Dermis microvascular lymphatic vessel endothelial cell (primary cell): Measurements from ENCODE around the gene ZC3H12A. TPM values are rescaled to one million over a fixed set of nuclear protein-coding genes. Genes with fewer than 3 reads are reported as not detected.
"Not testable (repeated sequence)": the region's sequence is repeated elsewhere in the genome, so short reads cannot be mapped to it uniquely, and the experiment has no call there.

Experiments
- DNase-seq, 2 donors: peaks; one replicate each; pipeline versions ENCODE4 v3.0.0 to v3.0.0-alpha.2; 2010; ENCODE audit warnings: low read depth in 2 of 2
- total RNA-seq: library from RNA; depleted of rRNA; stranded (reverse); fragments of >200 nt; gene quantifications from 2 replicates; pipeline ENCODE4 v1.2.1, GENCODE V29; 2014

ZC3H12A gene
- total RNA-seq, 1 donor from 2014 or later = 1.9 TPM

DNA sequence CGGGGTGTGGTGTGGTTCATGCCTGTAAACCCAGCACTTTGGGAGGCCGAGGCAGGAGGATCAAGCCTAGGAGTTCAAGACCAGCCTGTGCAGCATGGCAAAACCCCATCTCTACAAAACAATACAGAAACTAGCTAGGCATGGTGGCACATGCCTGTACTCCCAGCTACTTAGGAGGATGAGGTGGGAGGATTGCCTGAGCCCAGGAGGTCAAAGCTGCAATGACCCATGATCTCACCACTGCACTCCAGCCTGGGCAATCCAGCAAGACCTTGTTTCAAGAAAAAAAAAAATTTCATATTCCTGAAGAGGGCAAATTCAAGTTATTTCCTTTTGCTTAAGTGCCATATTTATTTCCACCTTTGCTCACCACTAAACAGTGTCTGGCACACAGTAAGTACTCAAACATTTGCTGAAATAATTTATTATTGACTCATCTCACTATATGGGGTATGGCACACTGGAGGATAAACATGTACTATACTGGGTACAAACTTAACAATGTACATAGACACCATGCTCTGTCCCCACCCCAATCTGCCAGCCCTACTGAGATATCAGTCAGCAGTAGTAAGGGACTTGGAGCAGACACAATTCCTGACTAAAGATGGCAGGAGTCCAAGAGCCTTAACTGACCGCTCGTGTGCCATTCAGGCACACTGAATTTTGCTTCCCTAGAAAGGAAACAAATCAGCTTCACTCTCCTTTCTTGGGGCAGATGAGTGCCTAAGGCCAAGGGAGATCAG, 24.7 kb downstream of the ZC3H12A start:
- DNase-seq = peak; percentile 43 to 82

DNA sequence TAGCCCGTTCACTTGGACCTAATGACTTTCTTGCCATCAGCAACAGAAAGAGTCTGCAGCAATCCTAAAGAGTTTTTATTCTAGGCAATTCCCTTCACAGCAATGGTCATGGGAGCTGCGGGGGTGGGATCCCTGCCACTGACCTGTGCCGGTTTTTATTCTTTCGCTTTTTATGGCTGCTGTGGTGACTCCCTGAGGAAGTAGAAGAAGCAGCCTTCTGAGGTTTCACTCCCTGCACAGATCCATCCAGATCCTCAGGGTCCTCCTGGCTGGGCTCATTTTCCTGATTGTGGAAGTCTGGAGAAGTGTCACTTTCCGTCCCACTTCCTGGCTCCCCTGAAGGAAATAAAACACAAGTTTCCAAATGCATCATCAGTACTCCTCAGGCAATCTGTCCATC, 27.3 kb downstream of the ZC3H12A start:
- no peak for DNase-seq

DNA sequence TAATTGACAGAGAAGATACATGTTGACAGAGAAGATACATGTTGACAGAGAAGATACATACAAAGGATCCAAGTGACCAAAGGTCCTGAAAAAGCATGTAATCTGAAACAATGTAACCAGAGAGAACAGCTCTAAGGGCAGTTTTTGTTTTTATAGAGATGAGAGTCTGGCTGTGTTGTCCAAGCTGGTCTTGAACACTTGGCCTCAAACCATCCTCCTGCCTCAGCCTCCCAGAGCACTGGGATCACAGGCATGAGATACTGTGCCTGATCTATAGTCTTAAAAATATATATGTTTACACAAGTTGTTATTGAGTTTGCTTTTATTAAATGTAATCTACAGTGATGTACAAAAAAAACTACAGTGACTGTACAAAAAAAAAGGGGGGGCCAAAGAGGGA, 27.7 kb downstream of the ZC3H12A start:
- no peak for DNase-seq

DNA sequence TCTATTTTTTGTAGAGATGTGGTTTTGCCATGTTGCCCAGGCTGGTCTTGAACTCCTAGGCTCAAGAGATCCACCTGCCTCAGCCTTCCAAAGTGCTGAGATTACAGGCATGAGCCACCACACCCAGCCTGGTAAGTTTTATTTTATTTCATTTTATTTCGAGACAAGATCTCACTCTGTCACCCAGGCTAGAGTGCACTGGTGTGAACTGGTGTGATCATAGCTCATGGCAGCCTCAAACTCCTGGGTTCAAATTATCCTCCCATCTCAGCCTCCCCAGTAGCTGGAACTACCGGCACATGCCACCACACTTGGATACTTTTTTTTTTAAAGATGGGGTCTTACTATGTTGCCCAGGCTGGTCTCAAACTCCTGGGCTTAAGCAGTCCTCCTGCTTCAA, 28.4 kb downstream of the ZC3H12A start:
- DNase-seq = not testable (repeated sequence)

DNA sequence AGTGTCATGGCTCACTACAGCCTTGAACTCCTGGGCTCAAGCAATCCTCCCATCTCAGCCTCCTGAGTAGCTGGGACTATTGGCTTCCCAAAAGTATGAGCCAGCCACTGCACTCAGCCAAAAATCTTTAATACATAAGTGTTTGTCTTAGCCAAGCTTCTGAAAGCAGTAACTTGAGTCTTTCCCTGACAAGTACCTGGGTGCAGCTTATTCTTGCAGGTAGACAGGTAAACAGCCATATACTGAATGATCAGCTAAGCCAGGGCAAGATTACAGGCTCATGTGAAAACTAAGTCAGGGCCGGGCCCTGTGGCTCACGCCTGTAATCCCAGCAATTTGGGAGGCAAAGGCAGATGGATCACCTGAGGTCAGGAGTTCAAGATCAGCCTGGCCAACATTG, 32.4 kb downstream of the ZC3H12A start:
- no peak for DNase-seq

DNA sequence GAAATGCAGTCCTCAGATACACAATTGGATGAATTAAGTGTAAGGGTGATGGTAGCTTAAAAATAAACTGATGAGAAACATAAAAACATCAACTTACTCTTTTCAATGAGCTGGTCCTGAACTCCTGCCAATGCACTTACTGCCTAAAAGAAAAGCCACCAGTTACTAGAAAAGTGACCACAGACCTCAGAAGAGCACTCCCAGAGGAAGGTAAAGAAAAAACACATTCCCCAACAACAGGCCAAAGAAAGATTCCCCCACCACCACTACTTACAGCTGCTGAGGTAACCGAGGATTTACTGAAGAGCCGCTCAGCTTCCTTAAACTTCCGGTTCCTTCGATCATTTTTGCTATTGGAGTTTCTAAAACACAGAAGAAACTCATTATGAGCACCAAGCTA, 34.8 kb downstream of the ZC3H12A start:
- DNase-seq = no peak

DNA sequence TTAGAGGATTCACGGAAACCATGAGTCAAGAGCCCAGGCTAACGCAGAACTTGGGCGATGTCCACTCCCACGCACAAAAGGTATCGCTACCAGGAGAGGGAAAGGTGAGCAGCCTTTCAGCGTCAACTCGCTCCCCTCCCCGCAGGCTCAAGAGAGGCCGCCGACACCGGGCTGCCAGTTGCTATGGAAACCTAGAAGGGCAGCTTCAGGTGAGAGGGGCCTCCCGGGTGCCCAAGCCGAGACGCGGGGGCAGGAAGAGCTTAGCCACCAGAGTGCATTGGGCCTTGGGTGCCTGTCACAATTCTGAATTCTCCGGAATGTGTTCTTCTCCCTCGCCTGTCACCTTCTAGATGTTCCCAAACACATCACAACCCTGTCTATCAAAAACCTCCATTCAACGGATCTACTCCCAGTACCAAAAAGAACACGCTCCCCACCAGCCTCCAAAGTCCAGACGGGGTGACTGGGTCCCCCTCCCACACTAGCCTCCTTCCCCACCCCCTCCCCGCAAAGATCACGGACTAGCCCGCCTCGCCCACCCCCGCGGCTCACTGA, 39.5 kb downstream of the ZC3H12A start:
- peak in 1 of 2 donors; percentile 20 for DNase-seq

DNA sequence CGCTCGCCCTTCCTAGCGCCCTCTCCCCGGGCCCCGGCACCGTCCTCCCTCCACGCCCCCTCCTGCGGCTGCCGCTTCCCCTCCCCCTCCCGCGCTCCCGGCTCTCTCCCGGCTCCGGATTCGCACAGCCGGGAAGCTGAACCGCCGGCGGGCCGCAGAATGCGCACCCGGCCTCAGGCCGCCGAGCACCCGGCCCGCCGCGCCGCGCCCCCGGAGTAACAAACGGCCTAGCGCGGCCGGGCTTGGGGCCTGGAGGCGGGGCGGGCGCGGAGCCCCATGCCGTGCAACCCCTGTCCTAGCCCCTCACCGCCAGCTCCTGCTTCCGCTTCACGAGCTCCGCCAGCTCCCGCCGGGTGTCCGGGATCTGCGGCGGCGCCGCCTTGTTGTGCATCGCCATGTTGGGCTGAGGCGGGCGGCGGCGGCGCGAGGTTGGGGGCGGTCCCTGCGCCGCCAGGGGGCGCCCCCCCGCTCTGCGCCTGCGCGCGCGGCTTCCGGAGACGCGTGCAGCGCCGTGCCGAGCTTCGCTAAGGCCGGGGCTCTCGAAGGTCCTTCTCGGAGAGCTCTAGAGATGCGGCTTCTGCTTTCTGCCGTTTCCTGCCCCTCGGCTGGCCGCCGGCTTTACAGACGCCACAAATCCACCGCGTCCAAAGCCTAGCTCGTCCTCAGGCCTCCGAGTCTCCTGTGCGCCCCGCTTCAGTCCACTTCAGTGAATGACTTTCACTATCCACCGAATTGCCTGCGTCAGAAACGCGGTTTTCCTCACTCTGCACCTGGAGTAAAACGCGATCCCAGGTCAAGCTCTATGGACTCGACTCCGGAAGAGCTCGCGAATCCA, 40.2 kb downstream of the ZC3H12A start, which contains the start of gene MEAF6:
MEAF6 (minus strand) TSS at position 417 of the 835 bp plus-strand sequence; CDS start at position 397, 20 bp downstream.
- DNase-seq = peak; percentile 62 to 82

DNA sequence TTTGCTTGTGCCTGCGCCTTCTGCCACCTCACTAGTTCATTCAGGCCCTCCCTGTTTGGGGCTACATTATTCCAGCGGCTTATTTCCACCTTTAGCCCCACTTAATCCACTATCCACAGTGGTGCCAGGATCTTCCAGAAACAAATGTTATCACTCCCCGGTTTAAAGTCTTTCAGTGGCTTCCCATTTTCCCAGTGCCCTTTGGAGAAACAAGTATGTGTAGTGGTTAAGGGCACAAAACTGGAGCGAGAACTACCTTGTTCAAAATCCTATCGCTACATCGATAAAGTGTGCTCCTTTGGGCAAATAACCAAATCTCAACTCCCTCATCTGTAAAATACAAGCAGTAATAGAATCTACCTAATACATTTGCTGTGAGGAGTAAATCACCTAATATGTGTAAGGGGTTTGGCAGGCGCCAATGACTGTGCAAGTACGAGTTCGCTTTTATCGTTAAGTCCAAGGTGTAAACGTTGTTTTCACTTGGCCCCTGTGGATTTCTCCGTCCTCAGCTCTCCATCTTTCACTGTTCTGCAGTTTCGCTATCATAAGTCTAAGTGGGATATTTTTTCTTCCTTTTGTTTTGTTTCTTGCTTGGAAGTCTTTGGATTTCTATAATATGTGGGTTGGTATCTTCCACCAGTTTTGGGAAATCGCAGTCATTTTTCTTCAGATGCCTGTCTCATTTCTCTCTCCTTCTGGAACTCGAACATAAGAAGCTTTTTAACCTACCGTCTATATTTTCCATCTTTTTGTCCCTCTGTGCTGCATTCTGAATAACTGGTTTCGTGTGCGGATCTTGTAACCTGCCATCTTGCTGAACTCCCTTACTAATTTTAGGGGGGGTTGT, 41.0 kb downstream of the ZC3H12A start:
- no peak for DNase-seq

DNA sequence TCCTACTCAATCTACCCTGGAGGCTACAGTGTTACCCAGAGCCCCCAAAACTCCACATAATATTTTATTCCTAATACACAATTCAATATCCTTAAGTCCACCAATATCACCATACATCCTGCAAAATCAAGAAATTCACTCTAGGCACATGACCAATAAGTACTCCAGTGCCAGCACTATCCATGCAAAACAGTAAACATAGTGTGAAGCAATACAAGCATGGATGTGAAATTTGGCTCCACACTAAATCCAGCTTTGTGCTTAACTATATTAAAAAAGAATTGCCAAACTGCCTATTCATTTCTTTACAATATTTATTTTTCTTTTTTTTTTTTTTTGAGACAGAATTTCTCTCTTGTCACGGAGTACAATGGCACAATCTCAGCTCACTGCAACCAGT, 43.2 kb downstream of the ZC3H12A start:
- DNase-seq = no peak

DNA sequence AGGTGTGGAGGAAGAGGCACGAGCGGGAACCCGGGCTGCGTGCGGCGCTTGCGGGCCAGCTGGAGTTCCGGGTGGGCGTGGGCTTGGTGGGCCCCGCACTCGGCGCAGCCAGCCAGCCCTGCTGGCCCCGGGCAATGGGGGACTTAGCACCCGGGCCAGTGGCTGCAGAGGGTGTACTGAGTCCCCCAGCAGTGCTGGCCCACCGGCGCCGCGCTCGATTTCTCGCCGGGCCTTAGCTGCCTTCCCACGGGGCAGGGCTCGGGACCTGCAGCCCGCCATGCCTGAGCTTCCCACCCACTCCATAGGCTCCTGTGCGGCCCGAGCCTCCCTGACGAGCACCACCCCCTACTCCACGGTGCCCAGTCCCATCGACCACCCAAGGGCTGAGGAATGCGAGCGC, 43.9 kb downstream of the ZC3H12A start:
- DNase-seq = not testable (repeated sequence)

DNA sequence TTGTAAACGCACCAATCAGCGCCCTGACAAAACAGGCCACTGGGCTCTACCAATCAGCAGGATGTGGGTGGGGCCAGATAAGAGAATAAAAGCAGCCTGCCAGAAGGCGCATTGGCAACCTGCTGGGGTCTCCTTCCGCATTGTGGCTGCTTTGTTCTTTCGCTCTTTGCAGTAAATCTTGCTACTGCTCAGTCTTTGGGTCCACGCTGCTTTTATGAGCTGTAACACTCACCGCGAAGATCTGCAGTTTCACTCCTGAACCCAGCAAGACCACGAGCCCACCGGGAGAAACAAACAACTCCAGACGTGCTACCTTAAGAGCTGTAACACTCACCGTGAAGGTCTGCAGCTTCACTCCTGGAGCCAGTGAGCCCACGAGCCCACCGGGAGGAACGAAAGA, 44.5 kb downstream of the ZC3H12A start:
- DNase-seq = not testable (repeated sequence)

DNA sequence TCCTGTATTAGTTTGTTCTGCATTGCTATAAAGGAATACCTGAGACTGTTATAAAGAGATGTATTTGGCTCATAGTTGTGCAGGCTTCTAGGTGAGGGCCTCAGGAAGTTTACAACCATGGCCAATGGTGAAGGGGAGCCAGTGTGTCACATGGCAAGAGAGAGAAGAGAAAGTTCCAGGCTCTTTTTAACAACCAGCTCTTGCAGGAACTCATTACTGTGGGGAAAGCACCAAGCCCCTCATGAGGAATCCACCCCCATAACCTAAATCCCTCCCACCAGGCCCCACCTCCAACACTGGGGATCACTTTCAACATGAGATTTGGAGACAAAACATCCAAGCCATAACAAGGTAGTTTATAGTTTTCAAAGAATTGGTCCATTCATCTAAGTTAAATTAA, 45.2 kb downstream of the ZC3H12A start:
- no peak for DNase-seq

DNA sequence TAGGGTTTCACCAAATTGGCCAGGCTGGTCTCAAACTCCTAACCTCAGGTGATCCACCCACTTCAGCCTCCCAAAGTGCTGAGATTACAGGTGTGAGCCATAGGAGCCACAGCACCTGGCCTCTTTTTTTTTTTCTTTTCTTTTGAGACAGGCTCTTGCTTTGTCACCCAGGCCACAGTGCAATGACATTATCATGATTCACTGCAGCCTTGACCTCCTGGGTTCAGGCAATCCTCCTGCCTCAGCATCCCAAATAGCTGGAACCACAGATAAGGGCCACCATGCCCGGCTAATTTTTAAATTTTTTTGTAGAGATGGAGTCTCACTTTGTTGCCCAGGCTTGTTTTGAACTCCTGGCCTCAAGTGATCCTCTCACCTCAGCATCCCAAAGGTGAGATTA, 55.5 kb downstream of the ZC3H12A start:
- not testable (repeated sequence) for DNase-seq

DNA sequence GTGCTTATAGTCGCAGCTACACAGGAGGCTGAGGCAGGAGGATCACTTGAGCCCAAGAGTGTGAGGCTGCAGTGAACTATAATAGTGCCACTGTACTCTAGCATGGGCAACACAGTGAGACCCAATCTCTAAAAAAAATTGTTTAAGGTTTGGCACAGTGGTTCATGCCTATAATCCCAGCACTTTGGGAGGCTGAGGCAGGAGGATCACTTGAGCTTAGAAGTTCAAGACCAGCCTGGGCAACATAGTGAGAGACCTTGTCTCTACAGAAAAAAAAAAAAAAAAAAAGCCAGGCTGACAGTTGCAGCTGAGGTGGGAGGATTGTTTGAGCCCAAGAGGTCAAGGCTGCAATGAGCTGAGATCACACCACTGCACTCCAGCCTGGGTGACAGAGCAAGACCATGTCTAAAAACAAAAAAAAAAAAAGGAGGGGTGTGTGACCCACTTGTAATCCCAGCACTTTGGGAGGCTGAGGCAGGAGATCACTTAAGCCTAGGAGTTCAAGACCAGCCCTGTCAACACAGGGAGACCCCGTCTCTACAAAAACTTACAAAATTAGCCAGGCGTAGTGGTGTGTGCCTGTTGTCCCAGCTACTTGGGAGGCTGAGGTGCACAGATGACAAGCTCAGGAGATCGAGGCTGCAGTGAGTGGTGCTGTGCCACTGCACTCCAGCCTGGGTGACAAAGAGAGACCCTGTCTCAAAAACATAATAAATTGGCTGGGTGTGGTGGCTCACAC, 58.2 kb downstream of the ZC3H12A start:
- DNase-seq = not testable (repeated sequence)

DNA sequence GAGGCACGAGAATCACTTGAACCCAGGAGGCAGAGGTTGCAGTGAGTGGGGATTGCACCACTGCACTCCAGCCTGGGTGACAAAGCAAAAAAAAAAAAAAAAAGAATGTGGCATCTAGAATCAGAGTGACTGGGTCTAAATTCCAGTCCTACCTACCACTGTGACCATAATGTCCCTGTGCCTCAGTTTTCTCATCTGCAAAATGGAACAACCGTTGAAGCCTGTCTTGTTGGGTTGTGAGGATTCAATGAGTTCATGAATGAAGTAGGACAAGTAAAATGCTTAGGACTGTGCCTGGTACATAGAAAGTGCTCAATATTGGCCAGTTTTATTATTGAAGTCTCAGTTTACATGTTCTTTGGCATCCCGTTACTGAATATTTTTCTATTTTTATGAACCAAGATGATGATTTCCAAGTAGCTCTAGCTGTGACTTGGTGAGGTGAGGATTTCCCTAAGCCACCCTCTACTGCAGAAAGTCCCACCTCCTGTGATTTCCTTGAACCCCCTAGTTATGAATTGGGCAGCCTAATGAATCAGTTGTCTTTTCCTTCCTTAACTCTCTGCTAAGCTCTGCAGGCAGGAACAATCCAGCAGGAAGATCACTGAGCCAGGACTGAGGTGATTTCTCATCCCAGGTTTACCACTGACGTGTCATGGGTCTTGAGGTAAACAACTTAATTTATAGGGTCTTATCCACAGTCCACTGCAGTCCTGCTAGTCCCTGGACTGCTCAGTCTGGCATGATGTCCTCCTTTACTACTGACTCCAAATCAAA, 59.1 kb downstream of the ZC3H12A start:
- peak in 1 of 2 donors; percentile 7 for DNase-seq
